Activated naive CD4-positive, alpha-beta T cell treated with Interleukin-2 at 50 U/mL for 16 hours (primary cell): ENCODE results near the gene AGBL4.
"Not testable (repeated sequence)": the region's sequence is repeated elsewhere in the genome, so short reads cannot be mapped to it uniquely, and the experiment has no call there.

ENCODE experiments used
- DNase-seq: peaks from one replicate; pipeline ENCODE4 v3.0.0-alpha.2; 2020

The AGBL4 gene

GRCh38 chr1:50023292-50024159 is at the start of gene AGBL4:
Gene AGBL4 (minus strand): TSS chr1:50023954.
- DNase-seq: no peak

GRCh38 chr1:50066806-50067205 is 43.1 kb upstream of the AGBL4 start:
- DNase-seq: no peak

- no peak for DNase-seq
Observed at GRCh38 chr1:50060279-50060678, 36.5 kb upstream of the AGBL4 start.

- no peak for DNase-seq
Observed at GRCh38 chr1:50048791-50049190, 25.0 kb upstream of the AGBL4 start.

- no peak for DNase-seq
Observed at GRCh38 chr1:50047916-50048694, 24.4 kb upstream of the AGBL4 start.

GRCh38 chr1:50038237-50038809 is 14.6 kb upstream of the AGBL4 start:
- DNase-seq: no peak

- DNase-seq: no peak
Observed at GRCh38 chr1:50027794-50028193, 4.0 kb upstream of the AGBL4 start.

- DNase-seq: no peak
Observed at GRCh38 chr1:49995734-49996133, 28.0 kb downstream of the AGBL4 start.

- DNase-seq: no peak
Observed at GRCh38 chr1:49971088-49971487, 52.7 kb downstream of the AGBL4 start.

GRCh38 chr1:49951385-49951784 is 72.4 kb downstream of the AGBL4 start:
- DNase-seq: no peak

- not testable (repeated sequence) for DNase-seq
Observed at GRCh38 chr1:49915301-49915700, 108.5 kb downstream of the AGBL4 start.

GRCh38 chr1:49906365-49906764 is 117.4 kb downstream of the AGBL4 start:
- no peak for DNase-seq

GRCh38 chr1:49864581-49864980 is 159.2 kb downstream of the AGBL4 start:
- DNase-seq: no peak

- DNase-seq: no peak
Observed at GRCh38 chr1:49854741-49855140, 169.0 kb downstream of the AGBL4 start.

GRCh38 chr1:49842596-49842995 is 181.2 kb downstream of the AGBL4 start:
- DNase-seq: no peak

GRCh38 chr1:49841767-49842166 is 182.0 kb downstream of the AGBL4 start:
- no peak for DNase-seq

GRCh38 chr1:49824261-49824660 is 199.5 kb downstream of the AGBL4 start:
- no peak for DNase-seq

GRCh38 chr1:49817681-49818080 is 206.1 kb downstream of the AGBL4 start:
- no peak for DNase-seq

- not testable (repeated sequence) for DNase-seq
Observed at GRCh38 chr1:49787013-49787412, 236.7 kb downstream of the AGBL4 start.

- no peak for DNase-seq
Observed at GRCh38 chr1:49765034-49765433, 258.7 kb downstream of the AGBL4 start.

GRCh38 chr1:49738118-49738517 is 285.6 kb downstream of the AGBL4 start:
- not testable (repeated sequence) for DNase-seq

GRCh38 chr1:49728377-49728776 is 295.4 kb downstream of the AGBL4 start:
- no peak for DNase-seq

- DNase-seq: no peak
Observed at GRCh38 chr1:49723662-49724061, 300.1 kb downstream of the AGBL4 start.
